Thyroid gland (tissue), 4 donors: ENCODE measurements around the gene ARHGAP8.
"Not testable (repeated sequence)": the region's sequence is repeated elsewhere in the genome, so short reads cannot be mapped to it uniquely, and the experiment has no call there.

Experiments used
- POLR2A ChIP-seq, 2 donors: fragments of 450-650 bp; IDR thresholded peaks; one replicate each; pipeline ENCODE4 v1.6.1; 2017; ENCODE audit warnings: antibody characterized with exemption in 2 of 2, mild to moderate bottlenecking in 2 of 2, moderate library complexity in 1 of 2
- TF ChIP-seq, protein P1 (sequence below), 6 experiments: fragments of 200-600 bp in 3 of 6; fragments of 450-650 bp in 3 of 6; sonication (generic) in 3 of 6; IDR thresholded peaks; one replicate each; pipeline ENCODE4 v1.5.1; 2016 to 2019; ENCODE audit warnings: antibody characterized with exemption in 6 of 6, mild to moderate bottlenecking in 2 of 6, inconsistent platforms in 1 of 6, moderate library complexity in 1 of 6

- TF ChIP-seq, protein P1, sequence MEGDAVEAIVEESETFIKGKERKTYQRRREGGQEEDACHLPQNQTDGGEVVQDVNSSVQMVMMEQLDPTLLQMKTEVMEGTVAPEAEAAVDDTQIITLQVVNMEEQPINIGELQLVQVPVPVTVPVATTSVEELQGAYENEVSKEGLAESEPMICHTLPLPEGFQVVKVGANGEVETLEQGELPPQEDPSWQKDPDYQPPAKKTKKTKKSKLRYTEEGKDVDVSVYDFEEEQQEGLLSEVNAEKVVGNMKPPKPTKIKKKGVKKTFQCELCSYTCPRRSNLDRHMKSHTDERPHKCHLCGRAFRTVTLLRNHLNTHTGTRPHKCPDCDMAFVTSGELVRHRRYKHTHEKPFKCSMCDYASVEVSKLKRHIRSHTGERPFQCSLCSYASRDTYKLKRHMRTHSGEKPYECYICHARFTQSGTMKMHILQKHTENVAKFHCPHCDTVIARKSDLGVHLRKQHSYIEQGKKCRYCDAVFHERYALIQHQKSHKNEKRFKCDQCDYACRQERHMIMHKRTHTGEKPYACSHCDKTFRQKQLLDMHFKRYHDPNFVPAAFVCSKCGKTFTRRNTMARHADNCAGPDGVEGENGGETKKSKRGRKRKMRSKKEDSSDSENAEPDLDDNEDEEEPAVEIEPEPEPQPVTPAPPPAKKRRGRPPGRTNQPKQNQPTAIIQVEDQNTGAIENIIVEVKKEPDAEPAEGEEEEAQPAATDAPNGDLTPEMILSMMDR (IDR thresholded peaks at IDR 0.05), result not testable (repeated sequence)
- not testable (repeated sequence) for TF ChIP-seq POLR2A (IDR thresholded peaks at IDR 0.05)
These were observed 12.7 kb upstream of the ARHGAP8 start for GRCh38 chr22:44739666-44740065.
